Fibroblast of peridontal ligament (primary cell): ENCODE measurements around the gene ABCC8.

Experiments
- DNase-seq: peaks from one replicate; pipeline ENCODE4 v3.0.0-alpha.2; 2010; ENCODE audit errors: extremely low read depth

ABCC8 gene

DNA sequence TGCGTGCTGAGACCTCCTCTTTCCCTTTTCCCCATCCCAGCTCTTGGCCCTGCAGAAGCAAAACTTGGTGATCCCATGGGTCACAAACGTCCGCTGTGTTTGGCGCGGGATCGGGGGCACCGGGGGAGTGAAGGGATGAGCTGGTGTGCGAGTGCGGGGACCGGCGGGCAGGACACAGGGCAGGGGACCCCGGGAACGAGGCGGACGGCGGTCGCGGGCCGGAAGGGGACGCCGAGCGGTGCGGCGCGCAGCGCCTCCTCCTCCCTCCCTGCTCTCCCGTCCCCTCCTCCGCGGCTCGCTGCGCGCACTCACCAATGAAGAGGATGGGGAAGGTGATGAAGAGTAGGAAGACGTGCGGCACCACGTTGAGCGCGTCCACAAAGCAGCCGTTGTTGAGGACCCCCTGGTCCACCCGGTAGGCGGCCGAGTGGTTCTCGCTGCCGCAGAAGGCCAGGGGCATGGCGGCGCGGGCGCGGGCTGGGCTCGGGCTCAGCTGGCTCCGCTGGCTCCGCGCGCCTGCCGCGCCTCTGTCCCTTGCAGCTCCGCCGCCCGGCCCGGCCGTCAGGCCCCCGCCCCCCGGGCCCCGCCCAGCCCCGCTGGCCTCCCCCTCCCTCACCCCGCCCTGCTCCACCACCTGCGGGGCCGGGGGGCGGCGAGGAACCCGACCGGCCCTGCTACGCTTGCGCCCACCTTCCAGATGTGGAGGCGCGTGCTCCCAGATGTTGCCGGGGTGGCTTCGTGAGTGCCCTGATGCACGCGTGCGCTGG is at the start of gene ABCC8:
ABCC8 (minus strand) TSS at position 529 of the 767 bp plus-strand sequence; CDS start at position 460, 69 bp downstream.
- no peak for DNase-seq

DNA sequence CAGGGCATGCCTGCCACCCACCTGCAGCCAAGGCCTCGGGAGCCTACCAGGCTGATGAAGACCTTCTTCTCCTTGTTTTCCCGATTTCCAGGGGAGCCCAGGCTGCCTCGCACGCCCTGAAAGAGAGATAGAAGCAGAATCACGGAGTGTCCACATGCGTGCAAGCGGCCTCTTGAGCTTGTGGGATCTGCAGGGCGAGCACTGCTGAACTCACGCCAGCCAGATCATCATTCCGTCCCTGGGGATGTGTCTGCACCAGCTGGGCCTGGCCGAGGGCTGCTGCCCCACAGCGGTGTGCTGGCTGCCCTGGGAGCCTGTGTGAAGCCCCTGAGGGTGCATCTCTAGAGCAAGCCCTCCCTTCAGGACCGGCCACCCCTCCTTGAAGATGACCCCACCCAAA is 49.7 kb upstream of the ABCC8 start:
- DNase-seq: no peak

DNA sequence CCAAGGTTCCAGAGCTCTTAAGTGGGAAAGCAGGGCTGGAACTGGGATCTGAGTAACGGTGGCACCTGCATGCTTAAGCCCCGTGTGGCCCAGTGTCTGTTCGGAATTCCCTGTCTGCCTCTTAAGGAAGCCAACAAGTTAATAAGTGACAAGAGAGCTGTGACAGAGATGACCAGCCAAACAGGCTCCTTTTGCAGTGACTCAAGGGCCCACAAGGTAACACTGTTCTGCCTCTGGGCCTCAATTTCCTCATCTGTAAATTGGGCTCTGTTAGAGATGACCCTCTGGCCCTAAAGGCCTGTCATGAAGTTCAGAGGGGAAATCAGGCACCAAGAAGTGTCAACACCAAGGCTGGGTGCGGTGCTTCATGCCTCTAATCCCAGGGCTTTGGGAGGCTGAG is 48.9 kb upstream of the ABCC8 start:
- DNase-seq: no peak

DNA sequence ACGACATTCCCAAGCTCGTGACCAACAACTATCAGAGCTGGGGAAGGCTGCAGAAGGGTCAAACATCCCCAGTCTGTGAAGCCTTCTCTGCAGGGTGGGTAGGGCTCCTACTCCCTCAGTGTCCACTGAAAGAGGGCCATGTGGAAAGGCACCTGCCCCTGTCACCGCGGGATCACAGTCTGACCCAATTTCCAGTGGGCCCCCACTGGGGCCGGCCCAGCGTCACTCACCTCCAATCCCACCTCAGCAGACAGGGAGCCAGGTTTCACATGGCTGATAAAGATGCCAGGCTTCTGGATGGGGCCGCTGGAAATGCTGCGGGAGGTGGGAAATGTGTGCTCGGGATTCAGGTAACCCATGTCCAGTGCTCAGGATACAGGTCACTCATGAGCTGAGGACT is 47.6 kb upstream of the ABCC8 start:
- DNase-seq: no peak

DNA sequence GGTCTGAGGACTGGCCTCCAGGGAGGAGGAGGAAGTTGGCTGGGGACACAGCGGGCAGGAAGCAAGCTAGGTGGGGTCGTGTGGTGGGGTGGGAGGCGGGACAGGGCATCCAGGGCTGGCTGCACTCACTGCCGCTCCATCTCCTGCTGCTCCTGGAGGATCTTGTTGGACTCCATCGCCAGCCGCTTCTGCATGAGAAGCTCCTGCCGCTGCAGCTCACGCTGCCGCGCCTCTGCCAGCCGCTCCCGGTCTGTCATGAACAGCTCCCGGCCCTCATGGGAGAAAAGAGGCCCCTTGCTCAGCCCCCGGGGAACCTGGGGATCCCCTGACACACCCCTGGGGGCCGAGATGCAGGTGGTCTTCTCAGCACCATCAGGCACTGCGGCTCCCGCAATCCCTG is 46.0 kb upstream of the ABCC8 start:
- DNase-seq: no peak

DNA sequence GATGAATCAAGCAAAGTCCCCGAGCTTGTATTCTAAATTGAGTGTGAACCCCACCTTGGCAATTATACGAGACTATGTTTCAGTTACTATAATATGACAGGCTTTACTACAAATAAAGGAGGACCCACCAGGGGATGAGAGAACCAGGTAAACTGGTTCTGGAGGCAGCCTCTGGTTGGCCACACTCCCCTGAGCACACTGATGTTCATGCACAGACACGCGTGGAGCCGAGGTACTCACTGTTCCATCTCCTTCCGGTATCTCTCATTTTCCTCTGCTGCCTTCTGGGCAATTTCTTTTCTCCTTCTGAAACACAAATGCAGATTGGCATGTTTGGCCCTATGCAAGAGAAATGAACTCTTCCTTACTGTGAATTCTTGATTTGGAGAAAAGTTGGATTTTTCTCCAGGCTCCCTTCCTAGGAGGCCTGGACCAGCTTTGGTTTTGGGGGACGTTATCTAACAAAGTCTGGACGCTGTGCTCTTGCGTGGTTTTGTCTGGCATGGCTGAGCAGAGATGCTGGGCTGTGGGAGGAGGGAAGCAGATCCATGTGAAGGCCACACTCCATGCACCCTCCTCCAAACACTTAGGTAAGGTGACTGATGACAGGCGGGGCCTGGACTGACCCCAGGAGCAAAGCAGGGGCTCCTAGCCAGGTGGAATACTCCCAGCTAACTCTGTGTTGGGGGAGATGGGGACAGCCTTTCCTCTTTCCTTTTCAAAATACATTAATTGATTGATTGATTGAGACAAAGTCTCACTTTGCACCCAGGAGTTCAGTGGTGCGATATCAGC is 44.7 kb upstream of the ABCC8 start:
- no peak for DNase-seq

DNA sequence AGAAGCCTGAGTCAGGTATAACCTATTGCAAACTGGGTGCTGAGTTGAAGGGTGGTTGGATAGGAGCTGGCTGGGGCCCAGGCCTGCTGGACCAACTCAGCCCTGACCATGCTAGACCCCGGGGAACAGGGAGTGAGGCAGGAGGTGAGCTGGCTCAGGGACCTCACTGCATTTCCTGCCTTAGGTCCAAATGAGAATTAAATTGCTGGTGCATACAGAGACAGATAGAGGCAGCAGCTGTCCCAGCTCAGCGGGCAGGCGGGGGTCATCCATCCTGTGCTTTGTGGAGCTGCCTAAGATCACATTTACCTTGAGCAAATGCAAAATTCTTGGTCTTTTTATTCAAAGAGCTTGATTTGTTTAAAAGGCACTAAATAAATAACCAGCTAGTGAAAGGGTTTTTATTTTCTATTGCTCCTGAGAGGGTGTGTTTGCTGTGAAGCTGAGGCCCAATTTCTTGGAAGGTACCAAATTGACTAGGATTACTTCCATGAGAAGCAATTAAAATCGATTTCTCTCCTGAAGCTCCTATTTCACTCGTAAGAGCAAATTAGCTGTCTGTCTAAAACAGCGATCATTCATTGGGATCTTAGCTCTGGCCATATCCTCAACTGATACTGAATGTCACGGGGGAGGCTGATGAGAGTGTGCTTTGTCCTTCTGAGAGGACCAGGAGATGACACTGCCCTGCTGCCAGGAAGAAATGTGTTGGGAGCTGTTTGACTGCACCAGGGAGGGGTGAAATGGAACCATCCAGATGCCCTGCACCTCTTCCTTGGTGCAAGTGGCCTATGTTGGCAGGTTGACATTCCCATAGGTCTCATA is 42.6 kb upstream of the ABCC8 start:
- no peak for DNase-seq

DNA sequence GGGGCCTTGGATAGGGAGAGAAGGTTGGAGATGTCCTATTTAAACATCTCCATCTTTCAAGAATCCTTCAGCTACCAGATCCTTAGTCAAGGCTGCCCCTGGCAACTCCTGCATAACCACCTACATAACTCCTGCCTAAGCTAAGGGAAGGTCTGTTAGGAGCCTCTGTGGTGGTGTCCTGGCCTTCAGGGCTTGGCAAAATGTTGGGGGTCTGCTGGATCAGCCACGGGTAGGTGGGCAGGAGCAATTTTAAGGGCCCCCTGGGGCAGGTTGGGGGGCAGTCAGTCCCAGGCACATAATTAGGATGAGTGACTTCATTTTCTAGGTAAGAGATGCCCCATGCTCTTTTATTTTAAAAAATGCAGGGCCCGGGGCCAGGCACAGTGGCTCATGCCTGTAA is 41.7 kb upstream of the ABCC8 start:
- no peak for DNase-seq

DNA sequence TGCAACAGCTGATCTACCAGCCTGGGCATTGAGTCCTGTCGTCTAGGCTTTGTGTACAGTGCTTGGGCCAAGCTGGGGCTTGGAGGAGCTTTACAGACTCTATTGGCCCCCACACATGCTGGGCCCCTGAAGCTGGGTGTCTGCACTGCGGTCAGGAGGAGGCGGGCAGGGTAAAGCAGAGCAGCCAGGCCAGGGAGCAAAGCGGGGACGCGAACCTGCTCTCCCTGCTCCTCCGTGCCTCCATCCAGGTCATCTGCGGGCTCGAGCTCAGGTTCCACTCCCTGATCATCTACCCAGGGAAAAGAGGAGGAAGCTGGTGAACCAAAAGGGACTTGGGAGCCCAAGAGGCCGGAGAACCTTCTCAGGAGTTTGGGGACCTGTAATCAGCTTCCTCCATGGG is 40.5 kb upstream of the ABCC8 start:
- DNase-seq: no peak

DNA sequence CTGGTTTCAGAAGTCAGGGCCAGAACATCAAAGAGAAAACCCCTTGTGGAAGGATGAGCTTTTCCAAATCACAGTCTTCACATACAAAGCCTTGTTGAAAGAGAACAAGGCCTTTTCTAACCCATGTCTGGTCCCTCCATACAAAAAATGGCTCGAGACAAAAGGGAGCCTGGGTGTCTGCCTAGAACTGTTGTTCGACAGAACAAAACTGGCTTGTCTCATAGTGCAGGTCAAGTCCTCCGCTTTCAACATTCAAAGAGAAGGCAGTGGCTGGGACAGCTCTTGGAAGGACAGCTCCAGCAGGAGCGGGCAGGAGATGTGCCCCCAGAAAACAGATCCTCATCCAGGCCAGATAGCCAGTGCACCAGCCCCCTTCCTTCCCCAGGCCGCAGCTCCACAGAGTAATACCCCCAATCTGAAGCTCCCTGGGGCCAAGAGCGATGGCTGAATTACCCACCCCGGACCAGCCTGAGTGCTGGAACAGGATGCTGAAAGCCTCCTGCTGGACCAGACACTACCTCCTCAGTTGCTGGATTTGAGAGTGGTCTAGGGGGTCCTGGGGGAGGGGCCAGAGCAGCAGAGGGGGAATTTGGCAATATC is 40.0 kb upstream of the ABCC8 start:
- DNase-seq: no peak

DNA sequence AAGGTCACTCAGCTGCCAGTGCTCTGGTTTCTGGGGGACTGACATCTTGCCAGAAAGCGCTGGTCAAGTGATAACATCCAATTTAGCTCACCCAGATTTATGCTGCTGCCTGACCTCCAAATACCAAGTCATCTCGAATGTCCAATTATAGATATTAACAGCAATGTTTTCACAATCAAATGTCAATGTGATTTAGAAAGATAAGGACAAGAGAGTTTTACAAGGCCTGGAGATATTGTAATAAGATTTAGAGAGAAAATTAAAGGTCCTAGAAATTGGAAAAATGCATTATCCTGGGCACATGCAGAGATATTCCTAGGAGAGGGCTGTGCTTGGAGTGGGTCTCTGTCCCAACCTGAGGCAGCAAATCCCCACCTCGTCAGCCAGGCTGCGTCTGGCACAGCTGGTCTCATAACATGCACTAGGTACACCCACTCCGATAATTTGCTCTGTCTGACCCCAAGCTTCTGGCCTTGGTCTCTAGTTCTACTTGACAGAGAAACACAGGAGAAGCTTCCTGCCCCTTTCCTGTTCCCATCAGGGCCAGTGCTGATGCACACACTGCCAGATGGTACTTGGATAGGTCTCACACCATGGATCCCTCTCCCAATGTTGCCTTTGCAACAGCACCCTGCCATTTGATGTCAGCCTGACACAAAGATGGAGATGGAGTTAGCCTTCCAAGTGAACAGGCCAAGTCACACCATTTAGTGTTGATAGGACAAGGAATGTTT is 39.0 kb upstream of the ABCC8 start:
- no peak for DNase-seq

DNA sequence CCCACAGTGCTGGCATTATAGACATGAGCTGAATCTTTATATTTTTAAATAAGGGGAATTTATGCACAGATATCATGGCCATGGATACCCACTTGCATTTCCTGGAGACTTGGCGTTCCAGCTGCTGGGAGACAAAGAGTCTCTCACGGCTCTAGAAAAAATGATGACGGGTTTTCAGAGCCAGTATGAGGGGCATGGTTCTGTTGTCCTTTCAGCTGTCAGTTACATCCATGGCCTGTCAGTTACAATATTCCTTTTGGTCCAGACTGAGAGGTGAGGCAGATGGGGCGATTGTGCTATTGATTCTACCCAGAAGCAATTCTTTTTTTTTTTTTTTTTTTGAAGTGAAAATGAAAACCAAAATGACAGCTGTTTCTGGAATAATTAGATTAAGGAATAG is 37.8 kb upstream of the ABCC8 start:
- DNase-seq: no peak

DNA sequence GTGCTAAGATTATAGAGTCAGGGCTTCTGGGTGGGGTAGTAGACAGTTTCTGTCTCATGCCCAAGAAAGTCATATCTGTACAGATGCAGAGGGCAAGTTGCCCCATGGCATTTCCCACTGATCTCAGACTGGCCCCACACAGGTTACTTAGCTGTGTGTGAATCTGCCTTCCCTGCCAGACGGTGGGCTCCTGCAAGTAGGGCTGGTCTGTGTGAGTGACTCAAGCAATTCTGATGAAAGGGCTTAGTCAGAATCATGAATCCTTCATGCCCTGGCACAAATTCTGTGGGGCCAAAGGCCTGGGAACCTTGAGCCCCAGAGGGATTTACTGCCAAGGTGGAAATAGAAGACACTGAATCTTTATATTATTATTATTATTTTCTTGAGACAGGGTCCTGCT is 37.2 kb upstream of the ABCC8 start:
- DNase-seq: no peak

DNA sequence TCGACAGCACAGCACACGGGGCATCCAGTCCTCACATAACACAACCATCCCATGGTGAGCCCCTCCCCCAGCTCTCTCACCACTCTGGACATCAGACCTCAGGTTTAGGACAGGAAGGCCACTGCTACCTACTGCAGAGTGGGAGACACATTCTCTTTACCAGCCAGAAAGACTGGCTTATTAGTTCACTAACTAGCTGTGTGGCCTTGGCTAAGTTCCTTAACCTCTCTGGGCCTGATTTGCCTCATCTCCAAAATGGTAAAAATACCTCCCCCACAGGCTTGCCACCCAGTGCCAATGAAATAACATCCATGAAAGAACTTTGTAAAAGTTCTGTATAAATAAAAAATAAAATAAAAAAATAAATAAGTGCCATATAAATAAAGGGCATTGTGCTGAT is 35.5 kb upstream of the ABCC8 start:
- no peak for DNase-seq

DNA sequence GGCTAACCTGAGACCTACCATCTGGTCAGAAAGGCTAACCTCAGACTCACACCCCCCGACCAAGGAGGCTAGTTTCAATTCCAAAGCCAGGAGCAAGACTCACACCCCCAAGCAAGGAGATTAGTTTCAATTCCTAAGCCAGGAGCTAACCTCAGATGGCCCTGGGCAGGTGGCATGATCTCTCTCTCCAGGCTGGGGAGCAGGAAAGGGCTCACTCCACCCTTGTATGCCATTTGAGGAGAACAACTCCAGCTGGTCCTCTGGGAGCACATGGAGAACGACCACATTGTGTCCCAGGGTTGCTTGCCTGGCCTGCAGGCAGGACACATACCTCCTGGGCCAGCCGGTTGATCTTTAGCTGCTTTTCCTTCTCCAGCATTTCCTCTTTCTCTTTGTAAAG is 34.9 kb upstream of the ABCC8 start:
- DNase-seq: no peak

DNA sequence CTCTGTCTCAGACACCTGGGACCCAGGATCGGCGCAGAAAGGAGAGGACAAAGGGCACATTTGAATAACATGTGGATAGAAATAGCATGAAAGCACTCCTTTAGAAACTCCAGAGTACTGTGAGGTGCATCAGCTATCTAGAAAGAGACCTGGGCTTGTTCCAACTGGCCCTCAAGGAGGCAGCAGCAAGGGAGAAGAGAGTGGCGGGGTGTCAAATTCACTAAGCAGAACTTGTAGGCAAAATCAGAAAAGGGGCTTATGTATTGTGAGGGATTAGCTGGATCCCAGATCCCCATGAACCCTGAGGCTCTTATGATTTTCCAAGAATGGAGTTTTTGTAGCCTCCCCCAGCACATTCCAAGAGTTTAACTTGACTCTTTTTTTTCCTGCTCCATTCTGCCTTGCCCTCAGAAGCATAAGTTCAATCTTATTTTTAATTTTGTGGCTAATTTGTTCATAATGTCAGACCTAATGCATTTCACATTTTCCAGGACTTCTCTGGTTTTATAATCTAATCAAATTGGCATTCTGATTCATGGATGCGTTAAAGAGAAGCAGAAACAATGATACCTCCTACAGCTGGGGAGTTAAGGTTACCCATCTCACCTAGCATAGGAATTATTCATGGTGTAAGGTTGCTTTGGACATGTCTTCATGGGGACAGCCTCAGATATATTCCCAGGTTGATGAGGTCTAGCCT is 34.0 kb upstream of the ABCC8 start:
- DNase-seq: no peak

DNA sequence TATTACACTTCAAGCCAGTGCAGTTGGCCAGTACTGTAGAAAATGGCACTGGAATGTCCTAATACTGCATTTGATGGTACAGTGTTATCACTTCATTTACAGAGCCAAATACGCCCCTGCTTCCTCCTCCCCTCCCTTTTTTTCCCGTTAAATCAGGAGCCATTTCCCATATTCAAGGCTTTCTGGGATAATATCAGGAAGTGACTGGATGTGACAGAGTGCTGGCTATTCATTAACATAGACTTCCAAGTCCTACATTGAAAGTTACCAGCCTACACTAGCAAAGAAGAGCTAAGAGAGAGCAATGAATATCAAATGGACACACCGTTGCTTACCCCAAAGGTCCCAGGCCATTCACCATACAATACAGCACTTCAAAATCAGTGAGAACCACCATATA is 32.1 kb upstream of the ABCC8 start:
- no peak for DNase-seq

DNA sequence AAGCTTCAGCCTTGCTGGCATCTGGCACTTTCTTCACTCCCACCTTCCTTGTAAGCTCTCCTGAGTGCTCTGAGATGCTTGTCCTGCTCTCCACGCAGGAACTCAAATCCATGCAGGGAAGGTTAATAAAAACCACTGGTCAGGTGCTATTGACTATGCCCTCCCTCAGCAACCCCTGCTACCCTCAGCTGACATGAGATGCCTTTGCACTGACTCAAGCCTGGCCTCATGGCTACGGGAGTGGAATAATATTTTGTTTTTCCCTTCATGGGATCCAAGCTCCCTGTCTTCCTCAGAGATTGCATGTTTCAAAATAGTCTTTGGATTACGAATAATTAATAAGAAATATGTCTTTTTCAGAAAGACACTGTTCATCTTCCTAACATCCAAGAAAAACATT is 31.7 kb upstream of the ABCC8 start:
- no peak for DNase-seq

DNA sequence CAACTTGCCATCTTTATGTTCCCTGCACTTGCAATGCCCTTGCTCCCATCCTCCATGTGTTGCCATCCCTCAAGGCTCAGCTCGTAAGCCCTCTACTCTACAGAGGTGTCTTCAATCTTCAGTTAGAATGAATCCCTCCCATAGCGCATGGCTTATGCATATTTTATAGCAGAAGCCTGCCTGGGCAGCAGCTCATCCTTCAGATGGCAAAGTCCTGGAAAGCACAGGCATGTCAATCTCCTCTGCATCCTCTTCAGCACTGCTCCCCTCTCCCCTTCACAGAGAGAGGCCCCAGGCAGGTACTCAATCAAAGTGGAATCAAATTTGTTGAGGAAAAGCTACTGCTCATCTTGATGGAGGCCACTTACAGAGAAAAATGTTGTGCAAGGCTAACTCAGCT is 31.1 kb upstream of the ABCC8 start:
- DNase-seq: no peak

DNA sequence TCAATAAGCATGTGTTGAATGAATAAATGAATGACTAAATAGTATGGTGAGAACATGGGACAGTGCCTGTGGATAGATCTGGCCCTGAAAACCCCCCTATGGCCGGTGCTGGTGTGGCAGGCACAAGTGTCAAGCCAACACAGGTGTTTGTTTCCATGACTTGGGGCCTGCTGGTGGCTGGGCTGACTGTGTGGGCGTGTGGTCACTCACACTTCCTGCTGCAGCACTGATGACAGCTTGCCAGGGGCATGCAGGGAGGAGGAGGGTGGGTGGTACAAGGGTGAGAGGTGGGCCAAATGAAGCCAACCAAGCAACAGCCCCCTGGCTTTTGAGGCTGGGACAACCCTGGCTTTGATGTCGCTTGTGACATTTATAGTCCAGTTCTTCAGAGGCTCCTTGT is 30.3 kb upstream of the ABCC8 start:
- no peak for DNase-seq

DNA sequence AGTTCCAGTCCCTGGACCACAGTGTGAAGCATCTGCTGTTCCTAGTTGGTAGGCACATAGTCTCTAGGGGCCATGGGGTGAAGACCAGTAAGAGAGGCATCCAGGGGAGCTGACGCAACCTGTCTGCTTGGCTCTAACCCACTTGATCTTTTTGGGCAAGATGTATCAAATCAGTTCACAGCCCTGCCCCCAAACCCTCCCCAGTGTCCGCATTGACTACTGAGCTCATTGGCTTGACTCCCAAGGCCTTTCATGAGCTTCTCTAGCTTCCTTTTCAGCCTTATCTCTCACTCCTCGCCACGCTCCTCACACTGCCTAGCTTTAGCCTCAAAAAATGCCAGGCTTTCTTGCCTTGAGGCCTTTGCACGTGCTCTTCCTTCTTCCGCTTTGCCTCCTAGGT is 29.7 kb upstream of the ABCC8 start:
- DNase-seq: no peak
